ENCODE data around the gene PIGL.

- TF ChIP-seq CTCF (IDR thresholded peaks at IDR 0.05) (no peak), POLR2A (IDR thresholded peaks at IDR 0.05) (no peak)
These were observed 27.1 kb upstream of the PIGL start for GRCh38 chr17:16189791-16190348.

Measured in transverse colon (tissue), 3 donors.